ENCODE measurements around the gene GHITM.

The GHITM gene

GRCh38 chr10:84198206-84198915 lies 59.1 kb downstream of the GHITM start:
- Histone ChIP-seq H3K4me3 (ENCODE audit: insufficient read depth, low read length, poor library complexity, severe bottlenecking) (no peak overlapping the region), H3K4me2 (ENCODE audit: low read depth, low read length, poor library complexity, severe bottlenecking) (no peak overlapping the region), H3F3A (ENCODE audit: insufficient read depth) (no peaks in the 10 kb centered on the region), H3K9me3 (ENCODE audit: insufficient read depth, low read length) (no peaks in the 10 kb centered on the region), H3K9ac (ENCODE audit: low read length) (no peak overlapping the region), H4K20me1 (ENCODE audit: low read depth, low read length) (no peaks in the 10 kb centered on the region), H3K79me2 (ENCODE audit: insufficient read depth, low read length) (no peaks in the 10 kb centered on the region), H3K27ac (ENCODE audit: low read depth, low read length) (no peak overlapping the region), H2AFZ (ENCODE audit: low read depth, low read length, severe bottlenecking) (no peak overlapping the region), H3K9me2 (replicated peaks; ENCODE audit: insufficient read depth, low read length) (no peaks in the 10 kb centered on the region), H3K36me3 (ENCODE audit: low read length) (no peaks in the 10 kb centered on the region), H3K27me3 (ENCODE audit: low read length) (no peaks in the 10 kb centered on the region)
- TF ChIP-seq CTCF (IDR thresholded peaks at IDR 0.05; ENCODE audit: insufficient read depth, low read length, poor library complexity, severe bottlenecking) (no peak), EZH2phosphoT487 (conservative IDR thresholded peaks at IDR 0.05; ENCODE audit: low read length) (no peak)

- TF ChIP-seq CTCF (IDR thresholded peaks at IDR 0.05; ENCODE audit: insufficient read depth, low read length, poor library complexity, severe bottlenecking) (no peak), EZH2phosphoT487 (conservative IDR thresholded peaks at IDR 0.05; ENCODE audit: low read length) (no peak)
These were observed 61.4 kb downstream of the GHITM start for GRCh38 chr10:84200537-84201243.

GRCh38 chr10:84201244-84201606 lies 61.9 kb downstream of the GHITM start:
- H3K27ac ChIP-seq (ENCODE audit: low read depth, low read length): no peak overlapping the region
- H3F3A ChIP-seq (ENCODE audit: insufficient read depth): no peaks in the 10 kb centered on the region
- TF ChIP-seq EZH2phosphoT487 (conservative IDR thresholded peaks at IDR 0.05; ENCODE audit: low read length): no peak
- TF ChIP-seq CTCF (IDR thresholded peaks at IDR 0.05; ENCODE audit: insufficient read depth, low read length, poor library complexity, severe bottlenecking): no peak
- H3K4me3 ChIP-seq (ENCODE audit: insufficient read depth, low read length, poor library complexity, severe bottlenecking): no peak overlapping the region
- no peaks in the 10 kb centered on the region for H3K27me3 ChIP-seq (ENCODE audit: low read length)
- no peak overlapping the region for H3K4me2 ChIP-seq (ENCODE audit: low read depth, low read length, poor library complexity, severe bottlenecking)
- no peaks in the 10 kb centered on the region for H3K9me3 ChIP-seq (ENCODE audit: insufficient read depth, low read length)
- H2AFZ ChIP-seq (ENCODE audit: low read depth, low read length, severe bottlenecking): no peak overlapping the region
- H4K20me1 ChIP-seq (ENCODE audit: low read depth, low read length): no peaks in the 10 kb centered on the region
- no peaks in the 10 kb centered on the region for H3K9me2 ChIP-seq (replicated peaks; ENCODE audit: insufficient read depth, low read length)
- H3K9ac ChIP-seq (ENCODE audit: low read length): no peak overlapping the region
- no peaks in the 10 kb centered on the region for H3K36me3 ChIP-seq (ENCODE audit: low read length)
- H3K79me2 ChIP-seq (ENCODE audit: insufficient read depth, low read length): no peaks in the 10 kb centered on the region

More at GRCh38 chr10:84200537-84201243, 61.4 kb downstream of the GHITM start:
- Histone ChIP-seq H3K4me2 (ENCODE audit: low read depth, low read length, poor library complexity, severe bottlenecking) (no peak overlapping the region), H3K27me3 (ENCODE audit: low read length) (no peaks in the 10 kb centered on the region), H3K79me2 (ENCODE audit: insufficient read depth, low read length) (no peaks in the 10 kb centered on the region), H3K36me3 (ENCODE audit: low read length) (no peaks in the 10 kb centered on the region), H4K20me1 (ENCODE audit: low read depth, low read length) (no peaks in the 10 kb centered on the region), H3K9ac (ENCODE audit: low read length) (no peak overlapping the region), H3K4me3 (ENCODE audit: insufficient read depth, low read length, poor library complexity, severe bottlenecking) (no peak overlapping the region), H2AFZ (ENCODE audit: low read depth, low read length, severe bottlenecking) (no peak overlapping the region), H3K9me2 (replicated peaks; ENCODE audit: insufficient read depth, low read length) (no peaks in the 10 kb centered on the region), H3F3A (ENCODE audit: insufficient read depth) (no peaks in the 10 kb centered on the region), H3K27ac (ENCODE audit: low read depth, low read length) (no peak overlapping the region), H3K9me3 (ENCODE audit: insufficient read depth, low read length) (no peaks in the 10 kb centered on the region)

Data from SU-DHL-6 (cell line).